SK-N-DZ (cell line): ENCODE results near the gene SMARCA4.
"Not testable (repeated sequence)": the region's sequence is repeated elsewhere in the genome, so short reads cannot be mapped to it uniquely, and the experiment has no call there.

Source experiments
- DNase-seq: peaks from one replicate; pipeline ENCODE4 v3.0.0-alpha.2; 2015; ENCODE audit warnings: low spot score

Gene SMARCA4

GRCh38 chr19:11064831-11065303, 104.0 kb downstream of the SMARCA4 start:
- no peak for DNase-seq

GRCh38 chr19:11066326-11066725, 105.5 kb downstream of the SMARCA4 start:
- no peak for DNase-seq

- no peak for DNase-seq
Measured at GRCh38 chr19:11067356-11068113, 106.7 kb downstream of the SMARCA4 start.

DNA sequence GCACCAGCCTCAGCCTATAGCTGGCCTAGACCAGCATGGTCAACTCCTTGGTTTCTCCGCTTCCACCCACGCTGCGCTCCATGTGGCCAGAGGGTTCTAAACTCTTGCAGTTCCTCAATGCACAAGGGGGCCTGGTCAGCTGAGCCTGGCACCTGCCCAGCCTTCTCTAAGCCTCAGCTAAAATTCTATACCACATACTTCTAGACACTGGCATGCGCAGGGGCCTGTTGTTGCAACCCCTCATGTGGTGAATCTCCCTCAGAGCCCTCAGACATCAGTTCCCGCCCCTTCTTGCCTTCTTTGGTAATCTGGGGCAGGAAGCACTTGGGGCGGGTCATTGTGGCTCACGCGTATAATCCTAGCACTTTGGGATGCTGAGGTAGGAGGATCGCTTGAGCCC, 108.7 kb downstream of the SMARCA4 start:
- no peak for DNase-seq

- no peak for DNase-seq
Measured at GRCh38 chr19:11070123-11070522, 109.3 kb downstream of the SMARCA4 start.

DNA sequence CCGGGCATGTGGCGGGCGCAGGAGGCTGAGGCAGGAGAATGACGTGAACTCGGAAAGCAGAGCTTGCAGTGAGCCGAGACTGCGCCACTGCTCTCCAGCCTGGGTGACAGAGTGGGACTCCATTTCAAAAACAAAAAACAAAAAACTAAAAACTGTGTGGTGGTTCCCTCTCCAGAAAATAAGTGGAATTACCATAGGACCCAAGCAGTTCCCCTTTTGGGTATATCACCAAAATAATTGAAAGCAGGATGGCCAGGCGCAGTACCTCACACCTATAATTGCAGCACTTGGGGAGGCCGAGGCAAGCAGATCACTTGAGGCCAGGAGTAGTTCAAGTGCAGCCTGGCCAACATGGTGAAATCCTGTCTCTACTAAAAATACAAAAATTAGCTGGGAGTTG, 112.7 kb downstream of the SMARCA4 start:
- no peak for DNase-seq

DNA sequence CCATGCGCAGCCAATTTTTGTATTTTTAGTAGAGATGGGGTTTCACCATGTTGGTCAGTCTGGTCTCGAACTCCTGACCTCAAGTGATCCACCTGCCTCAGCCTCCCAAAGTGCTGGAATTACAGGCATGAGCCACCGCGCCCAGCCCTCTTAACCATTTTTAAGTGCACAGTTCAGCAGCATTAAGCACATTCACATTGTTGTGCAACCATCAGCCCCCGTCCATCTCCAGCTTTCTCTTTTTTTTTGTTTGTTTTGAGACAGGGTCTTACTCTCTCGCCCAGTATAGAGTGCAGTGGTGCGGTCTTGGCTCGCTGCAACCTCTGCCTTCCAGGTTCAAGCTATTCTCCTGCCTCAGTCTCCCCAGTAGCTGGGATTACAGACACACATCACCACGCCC, 116.0 kb downstream of the SMARCA4 start:
- not testable (repeated sequence) for DNase-seq

- no peak for DNase-seq
Measured at GRCh38 chr19:11078893-11079292, 118.1 kb downstream of the SMARCA4 start.

DNA sequence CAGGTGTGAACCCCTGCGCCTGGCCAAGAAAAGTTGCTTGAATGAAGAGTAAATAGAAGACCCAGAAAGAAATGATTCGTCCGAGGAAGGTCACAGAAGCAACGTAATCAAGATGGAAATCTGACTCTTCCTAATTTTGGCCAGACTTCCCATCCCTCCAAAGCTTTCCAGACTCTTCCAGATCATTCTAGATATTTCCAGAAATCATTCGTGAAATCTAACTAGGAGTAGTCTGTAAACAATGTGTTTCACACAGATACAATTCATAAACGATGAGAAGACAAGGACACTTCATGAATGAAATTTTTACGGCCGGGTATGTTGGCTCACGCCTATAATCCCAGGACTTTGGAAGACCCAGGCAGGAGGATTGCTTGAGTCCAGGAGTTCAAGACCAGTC, 119.2 kb downstream of the SMARCA4 start:
- DNase-seq = no peak

- no peak for DNase-seq
Measured at GRCh38 chr19:11087870-11088505, 127.2 kb downstream of the SMARCA4 start.

- no peak for DNase-seq
Measured at GRCh38 chr19:11088506-11089253, 127.8 kb downstream of the SMARCA4 start.

- DNase-seq = peak; percentile 94
Measured at GRCh38 chr19:11089254-11090013, 128.6 kb downstream of the SMARCA4 start, which contains the start of gene LDLR. LDLR (plus strand) TSS chr19:11089463; CDS start chr19:11089549, 86 bp downstream.

DNA sequence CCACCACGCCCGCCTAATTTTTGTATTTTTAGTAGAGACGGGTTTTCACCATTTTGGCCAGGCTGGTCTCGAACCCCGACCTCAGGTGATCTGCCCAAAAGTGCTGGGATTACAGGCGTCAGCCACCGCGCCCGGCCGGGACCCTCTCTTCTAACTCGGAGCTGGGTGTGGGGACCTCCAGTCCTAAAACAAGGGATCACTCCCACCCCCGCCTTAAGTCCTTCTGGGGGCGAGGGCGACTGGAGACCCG, 129.1 kb downstream of the SMARCA4 start:
- not testable (repeated sequence) for DNase-seq

DNA sequence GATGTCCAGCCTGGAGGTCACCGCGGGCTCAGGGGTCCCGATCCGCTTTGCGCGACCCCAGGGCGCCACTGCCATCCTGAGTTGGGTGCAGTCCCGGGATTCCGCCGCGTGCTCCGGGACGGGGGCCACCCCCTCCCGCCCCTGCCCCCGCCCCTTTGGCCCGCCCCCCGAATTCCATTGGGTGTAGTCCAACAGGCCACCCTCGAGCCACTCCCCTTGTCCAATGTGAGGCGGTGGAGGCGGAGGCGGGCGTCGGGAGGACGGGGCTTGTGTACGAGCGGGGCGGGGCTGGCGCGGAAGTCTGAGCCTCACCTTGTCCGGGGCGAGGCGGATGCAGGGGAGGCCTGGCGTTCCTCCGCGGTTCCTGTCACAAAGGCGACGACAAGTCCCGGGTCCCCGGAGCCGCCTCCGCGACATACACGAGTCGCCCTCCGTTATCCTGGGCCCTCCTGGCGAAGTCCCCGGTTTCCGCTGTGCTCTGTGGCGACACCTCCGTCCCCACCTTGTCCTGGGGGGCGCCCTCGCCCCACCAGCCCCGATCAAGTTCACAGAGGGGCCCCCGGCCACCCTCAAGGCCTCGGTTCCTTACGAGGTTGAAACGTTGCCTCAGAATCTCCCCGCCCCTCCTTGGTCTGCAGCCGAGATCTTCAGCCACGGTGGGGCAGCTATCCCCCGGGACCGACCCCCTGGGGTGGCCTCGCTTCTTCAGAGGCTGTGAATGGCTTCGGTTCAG, 129.6 kb downstream of the SMARCA4 start:
- DNase-seq = peak; percentile 96

GRCh38 chr19:11090997-11091702, 130.3 kb downstream of the SMARCA4 start:
- no peak for DNase-seq

DNA sequence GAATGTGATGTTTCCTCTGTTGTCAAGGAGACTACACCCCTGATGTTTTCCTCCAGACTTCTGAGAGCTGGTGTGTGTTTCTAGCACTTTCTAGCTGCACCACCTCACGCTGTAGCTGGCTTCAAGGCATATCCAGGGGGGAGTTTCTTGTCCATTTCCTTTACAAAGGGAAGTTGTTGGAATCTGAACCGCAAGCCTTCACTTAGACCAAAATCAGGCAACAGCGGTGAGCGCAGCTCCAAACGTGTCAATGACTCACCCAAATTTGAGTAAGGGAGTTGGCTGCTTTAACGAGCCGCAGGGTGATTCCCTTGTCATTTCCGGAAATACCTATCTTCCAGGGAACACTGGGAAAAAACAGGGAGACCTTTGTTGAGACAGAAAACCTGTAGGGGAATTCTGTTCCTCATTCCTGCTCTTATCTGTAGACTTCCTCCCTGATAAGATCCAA, 130.9 kb downstream of the SMARCA4 start:
- no peak for DNase-seq

GRCh38 chr19:11092181-11092538, 131.3 kb downstream of the SMARCA4 start:
- no peak for DNase-seq

DNA sequence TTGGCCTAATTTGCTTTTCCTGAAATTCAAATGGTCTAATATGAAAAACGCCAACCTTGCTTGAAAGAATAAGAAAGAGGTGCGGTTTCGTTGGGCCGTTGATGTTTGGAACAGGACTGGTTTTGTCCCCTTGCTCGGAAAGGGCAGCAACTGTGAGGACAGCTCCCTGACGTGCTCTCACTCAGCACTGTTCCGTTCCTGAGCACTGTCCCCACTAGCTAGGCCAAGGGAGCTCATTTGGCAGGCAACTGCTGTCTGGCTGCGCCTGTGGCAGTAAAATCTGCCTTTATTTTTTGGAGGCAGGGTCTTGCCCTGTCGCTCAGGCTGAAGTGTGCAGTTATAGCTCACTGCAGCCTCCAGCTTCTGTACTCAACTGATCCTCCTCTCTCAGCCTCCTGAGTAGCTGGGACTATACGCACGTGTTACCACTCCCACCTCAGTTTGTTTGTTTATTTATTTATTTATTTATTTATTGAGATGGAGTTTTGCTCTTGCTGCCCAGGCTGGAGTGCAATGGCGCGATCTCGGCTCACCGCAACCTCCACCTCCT, 132.9 kb downstream of the SMARCA4 start:
- DNase-seq = no peak

DNA sequence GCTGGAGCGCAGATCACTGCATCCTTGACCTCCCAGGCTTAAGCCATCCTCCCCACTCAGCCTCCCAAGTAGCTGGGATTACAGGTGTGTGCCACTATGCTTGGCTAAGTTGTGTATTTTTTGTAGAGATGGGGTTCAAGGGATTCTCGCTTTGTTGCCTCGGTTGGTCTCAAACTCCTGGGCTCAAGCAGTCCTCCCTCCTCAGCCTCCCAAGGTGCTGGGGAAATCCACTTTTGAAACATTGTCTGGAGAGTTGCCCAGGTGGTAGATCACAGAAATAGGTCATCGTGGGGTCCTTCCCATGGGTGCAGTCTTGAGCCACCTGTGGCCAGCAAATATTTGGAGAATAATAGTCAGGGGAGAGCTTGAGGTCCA, 133.7 kb downstream of the SMARCA4 start:
- no peak for DNase-seq

GRCh38 chr19:11096210-11096841, 135.5 kb downstream of the SMARCA4 start:
- no peak for DNase-seq
